Immature natural killer cell (primary cell): ENCODE results near the gene CD1E. TPM values are rescaled to one million over a fixed set of nuclear protein-coding genes. Genes with fewer than 3 reads are reported as not detected.

Experiments used
- DNase-seq, 3 donors: peaks; one replicate each; pipeline ENCODE4 v3.0.0; 2022; ENCODE audit warnings: mixed read lengths in 1 of 3
- H3K27ac Mint-ChIP-seq, 6 donors: one replicate each; pipeline ENCODE4 v1.8.0; 2020; ENCODE audit warnings: mixed read lengths in 6 of 6, mild to moderate bottlenecking in 5 of 6, inconsistent platforms in 4 of 6, moderate library complexity in 3 of 6
- H3K27me3 Mint-ChIP-seq, 3 donors: one replicate each; pipeline ENCODE4 v1.8.0; 2020 to 2021; ENCODE audit warnings: low read depth in 3 of 3, mild to moderate bottlenecking in 3 of 3, mixed read lengths in 3 of 3, moderate library complexity in 3 of 3, inconsistent platforms in 1 of 3
- H3K36me3 Mint-ChIP-seq, 3 donors: one replicate each; pipeline ENCODE4 v1.8.0; 2020; ENCODE audit warnings: mixed read lengths in 3 of 3, inconsistent platforms in 2 of 3, mild to moderate bottlenecking in 2 of 3
- H3K4me1 Mint-ChIP-seq, 2 donors: one replicate each; pipeline ENCODE4 v1.8.0; 2020; ENCODE audit warnings: inconsistent platforms in 2 of 2, mild to moderate bottlenecking in 2 of 2, mixed read lengths in 2 of 2, moderate library complexity in 1 of 2
- H3K4me3 Mint-ChIP-seq, 5 donors: one replicate each; pipeline ENCODE4 v1.8.0; 2020; ENCODE audit warnings: mild to moderate bottlenecking in 5 of 5, mixed read lengths in 5 of 5, inconsistent platforms in 3 of 5, moderate library complexity in 3 of 5
- H3K9me3 Mint-ChIP-seq, 6 donors: one replicate each; pipeline ENCODE4 v1.8.0; 2020; ENCODE audit warnings: mild to moderate bottlenecking in 6 of 6, mixed read lengths in 6 of 6, inconsistent platforms in 4 of 6, moderate library complexity in 3 of 6
- polyA plus RNA-seq, 3 donors: library from polyadenylated mRNA; unstranded; fragments of 300-500 nt; fragmentation: Illumina TruSeq; gene quantifications; one replicate each; pipeline ENCODE4 v1.2.3, GENCODE V29; 2021

Gene CD1E
- polyA plus RNA-seq, 3 donors from 2014 or later = 3.1 to 3.3 TPM; not detected in 1

DNA sequence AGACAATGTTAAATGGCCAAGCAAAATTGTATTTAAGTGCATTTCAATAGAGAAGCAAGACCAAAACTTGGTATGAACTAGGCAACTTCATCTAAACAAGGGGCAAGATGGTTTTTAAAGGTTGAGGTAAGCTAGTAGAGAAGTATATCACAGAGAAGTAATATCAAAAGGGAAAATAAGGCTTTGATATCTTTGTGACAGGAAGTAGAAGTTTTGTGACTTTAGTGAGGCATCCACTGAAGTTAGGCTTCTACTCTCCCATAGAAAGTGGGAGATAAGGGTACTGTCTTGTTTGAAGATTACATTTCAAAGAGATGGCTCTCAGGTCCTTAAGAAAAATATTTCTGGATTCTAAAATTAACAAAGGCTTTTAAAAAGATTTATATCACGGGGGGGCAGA is 36.6 kb downstream of the CD1E start:
- Mint-ChIP-seq H3K27ac (no peak overlapping the region), H3K4me1 (no peaks in the 10 kb centered on the region), H3K4me3 (no peak overlapping the region), H3K36me3 (peaks cover 0 to 4% (median 0%) of the 10 kb centered on the region in 3 donors), H3K27me3 (peaks cover 0 to 7% (median 6%) of the 10 kb centered on the region in 3 donors), H3K9me3 (peaks cover 0 to 5% (median 0%) of the 10 kb centered on the region in 6 donors)
- no peak for DNase-seq

DNA sequence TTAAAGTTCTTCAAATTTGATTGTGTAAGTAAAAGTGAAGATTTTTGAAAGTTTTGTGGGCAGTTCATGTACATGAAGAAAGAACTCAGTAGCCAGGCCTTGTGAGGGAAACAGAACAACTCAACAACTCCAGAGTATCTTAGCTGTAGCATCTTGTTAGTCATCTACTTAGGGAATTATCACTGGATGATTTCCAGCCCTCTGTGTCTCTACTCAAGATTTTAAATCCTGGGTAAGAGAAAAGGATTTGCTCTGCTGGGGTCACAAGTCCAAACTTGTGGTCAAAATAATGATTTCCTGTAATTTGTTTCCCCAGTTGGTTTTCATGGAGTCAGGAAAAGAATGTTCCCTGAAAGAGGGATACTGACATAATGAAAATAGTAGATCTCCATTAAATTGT is 37.4 kb downstream of the CD1E start:
- H3K4me1 Mint-ChIP-seq = no peaks in the 10 kb centered on the region
- H3K9me3 Mint-ChIP-seq = peaks cover 0 to 5% (median 0%) of the 10 kb centered on the region in 6 donors
- H3K4me3 Mint-ChIP-seq = no peak overlapping the region
- peaks cover 0 to 6% (median 6%) of the 10 kb centered on the region in 3 donors for H3K27me3 Mint-ChIP-seq
- H3K27ac Mint-ChIP-seq = no peak overlapping the region
- H3K36me3 Mint-ChIP-seq = peaks cover 0 to 4% (median 0%) of the 10 kb centered on the region in 3 donors
- no peak for DNase-seq

DNA sequence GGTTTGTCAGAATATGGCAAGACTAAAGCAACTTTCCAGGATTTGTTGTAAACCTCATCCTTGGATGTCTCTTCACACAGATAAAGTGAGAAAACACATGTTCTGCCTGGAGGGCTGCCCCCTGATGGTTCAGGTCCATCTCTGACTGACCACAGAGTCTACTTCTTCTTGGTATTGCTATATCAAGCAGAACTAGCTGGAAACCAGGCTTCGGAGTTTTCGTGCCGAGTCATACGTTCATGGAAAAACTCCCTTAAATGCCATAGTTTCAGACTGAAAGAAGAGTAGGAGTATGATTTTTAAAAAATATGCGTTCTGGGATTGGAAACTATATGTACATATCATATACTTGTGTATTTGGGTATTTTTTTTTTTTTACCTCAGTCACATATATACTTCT is 39.8 kb downstream of the CD1E start:
- no peak for DNase-seq
- Mint-ChIP-seq H3K27me3 (peaks cover 0 to 7% (median 3%) of the 10 kb centered on the region in 3 donors), H3K9me3 (no peaks in the 10 kb centered on the region), H3K4me1 (no peaks in the 10 kb centered on the region), H3K4me3 (no peak overlapping the region), H3K36me3 (no peaks in the 10 kb centered on the region), H3K27ac (no peak overlapping the region)

- H3K4me3 Mint-ChIP-seq = no peak overlapping the region
- H3K4me1 Mint-ChIP-seq = peaks cover 2 to 6% of the 10 kb centered on the region in 2 donors
- no peaks in the 10 kb centered on the region for H3K9me3 Mint-ChIP-seq
- H3K36me3 Mint-ChIP-seq = no peaks in the 10 kb centered on the region
- H3K27me3 Mint-ChIP-seq = peaks cover 0 to 13% (median under 1%) of the 10 kb centered on the region in 3 donors
- DNase-seq = no peak
- H3K27ac Mint-ChIP-seq = no peak overlapping the region
Measured at GRCh38 chr1:158396646-158397045, 43.0 kb downstream of the CD1E start.

GRCh38 chr1:158398818-158399514 is 45.3 kb downstream of the CD1E start, which contains the start of gene OR10T2:
OR10T2 (minus strand) TSS chr1:158399466; CDS start chr1:158399466, 0 bp downstream.
- DNase-seq = no peak
- no peak within 1 kb of the TSS for H3K27ac Mint-ChIP-seq

GRCh38 chr1:158400871-158401270 is 47.2 kb downstream of the CD1E start:
- no peak for DNase-seq
- Mint-ChIP-seq H3K9me3 (no peaks in the 10 kb centered on the region), H3K27ac (no peak overlapping the region), H3K4me1 (peaks cover 2 to 6% of the 10 kb centered on the region in 2 donors), H3K27me3 (peaks cover 0 to 17% (median 0%) of the 10 kb centered on the region in 3 donors), H3K36me3 (no peaks in the 10 kb centered on the region), H3K4me3 (no peak overlapping the region)

More at GRCh38 chr1:158398818-158399514, 45.3 kb downstream of the CD1E start, which contains the start of gene OR10T2:
- Mint-ChIP-seq H3K9me3 (no peaks in the 10 kb centered on the region), H3K4me3 (no peak within 1 kb of the TSS), H3K27me3 (peaks cover 0 to 10% (median 0%) of the 10 kb centered on the region in 3 donors), H3K36me3 (no peaks in the 10 kb centered on the region), H3K4me1 (peaks cover 2 to 6% of the 10 kb centered on the region in 2 donors)

DNA sequence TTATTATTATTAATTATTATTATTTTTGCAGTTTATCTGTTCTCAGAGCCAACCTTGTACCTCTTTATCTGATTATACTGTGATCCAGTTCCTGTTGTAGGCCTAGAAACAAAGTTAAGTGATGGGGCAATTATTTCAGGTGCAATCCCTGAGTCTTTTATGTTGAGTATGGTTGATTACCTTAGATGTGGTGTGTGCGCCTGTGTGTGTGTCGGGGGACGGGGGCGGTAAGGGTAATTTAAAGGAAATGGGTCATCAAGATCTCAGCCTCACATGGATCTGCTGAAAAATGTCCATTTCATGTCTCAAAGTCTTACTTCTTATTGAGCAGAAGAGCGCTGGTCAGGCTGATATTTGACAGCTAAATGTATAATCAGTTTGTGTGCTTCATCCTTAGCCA is 53.4 kb downstream of the CD1E start:
- Mint-ChIP-seq H3K36me3 (no peaks in the 10 kb centered on the region), H3K27me3 (peaks cover 0 to 11% (median 0%) of the 10 kb centered on the region in 3 donors), H3K27ac (no peak overlapping the region), H3K4me1 (no peaks in the 10 kb centered on the region), H3K9me3 (no peaks in the 10 kb centered on the region), H3K4me3 (no peak overlapping the region)
- DNase-seq = no peak

Other genes starting within 250 kb of the CD1E start
- 1 to 10 TPM in 2 of 3 donors, not detected in 1; 2.9 to 8.7 TPM for gene CD1D, start 173.0 kb upstream of the CD1E start, polyA plus RNA-seq
- gene CD1A, start 99.5 kb upstream of the CD1E start, polyA plus RNA-seq = under 1 TPM in 1 of 3 donors, not detected in 2; 0.15 TPM
- gene CD1C, start 64.0 kb upstream of the CD1E start, polyA plus RNA-seq = 10 to 100 TPM in 2 of 3 donors, 1 to 10 TPM in 1; 2.0 to 65.8 (median 29.7) TPM
- under 1 TPM in 1 of 3 donors, not detected in 2; 0.62 TPM for gene CD1B, start 22.4 kb upstream of the CD1E start, polyA plus RNA-seq
- not detected for gene OR10T2, start 45.6 kb downstream of the CD1E start, polyA plus RNA-seq
- gene OR10K2, start 72.3 kb downstream of the CD1E start, polyA plus RNA-seq = not detected
- gene OR10K1, start 107.9 kb downstream of the CD1E start, polyA plus RNA-seq = not detected
- not detected for gene OR10R2, start 118.3 kb downstream of the CD1E start, polyA plus RNA-seq
- not detected for gene OR6Y1, start 200.5 kb downstream of the CD1E start, polyA plus RNA-seq
- not detected for gene OR6P1, start 216.7 kb downstream of the CD1E start, polyA plus RNA-seq
- not detected for gene OR10X1, start 226.0 kb downstream of the CD1E start, polyA plus RNA-seq